ENCODE results near the gene LZTS2. TPM values are rescaled to one million over a fixed set of nuclear protein-coding genes. Genes with fewer than 3 reads are reported as not detected.

Gene LZTS2
- total RNA-seq, 1 experiment from 2014 or later, result 69.1 TPM

DNA sequence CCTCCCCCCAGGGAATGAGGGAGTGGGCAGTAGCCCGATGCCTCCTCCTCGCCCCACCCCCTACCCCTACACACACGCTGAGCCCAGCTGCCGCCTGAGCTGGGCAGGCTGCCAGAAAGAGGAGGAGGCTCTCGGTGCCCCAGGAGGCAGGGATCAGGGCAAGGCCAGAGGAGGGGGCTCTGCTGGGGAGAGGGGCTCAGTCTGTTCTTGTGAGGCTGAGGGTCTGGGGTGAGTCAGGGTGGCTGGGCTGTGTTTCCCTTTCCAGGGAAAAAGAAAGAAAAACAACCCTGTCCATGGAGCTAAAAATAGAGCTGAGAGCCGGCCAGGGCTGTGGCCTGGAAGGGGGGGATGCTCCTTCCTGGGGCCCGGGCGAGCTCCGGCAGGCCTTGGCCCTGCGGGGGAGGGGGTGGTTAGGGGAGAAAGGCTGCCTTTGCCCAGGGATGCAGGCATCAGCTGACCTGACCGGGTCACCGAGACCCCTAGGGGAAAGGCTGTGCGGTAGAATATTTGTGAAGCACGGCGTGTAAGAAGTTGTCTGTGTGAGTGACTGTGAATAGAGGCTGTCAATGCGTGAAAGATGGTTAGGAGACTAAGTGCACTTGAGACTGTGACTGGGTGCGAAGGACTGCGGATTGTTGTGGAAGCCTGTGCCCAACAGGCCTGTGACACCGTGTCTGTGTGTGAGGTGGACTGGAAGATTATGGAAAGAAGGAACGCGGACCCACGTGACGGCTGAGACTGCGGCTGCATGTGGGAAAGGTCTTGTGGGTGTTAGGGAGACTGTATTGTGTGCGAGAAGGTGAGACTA, 1.2 kb upstream of the LZTS2 start:
- no peak overlapping the region for H3T11ph ChIP-seq (ENCODE audit: low read length)
- H3K9me3 ChIP-seq (ENCODE audit: control insufficient read depth, low read depth, low read length), result no peaks in the 10 kb centered on the region
- no peak overlapping the region for H3K4ac ChIP-seq (ENCODE audit: low read depth, low read length)
- H3K4me2 ChIP-seq (ENCODE audit: insufficient read depth, insufficient read length, low read length), result peak overlapping the region; percentile 98
- H3K14ac ChIP-seq (ENCODE audit: insufficient read depth, low read length), result peak overlapping the region; percentile 49; the same call in 1 of the 2 replicates
- H3K79me1 ChIP-seq (ENCODE audit: insufficient read depth, low read depth, low read length, poor library complexity, severe bottlenecking), result no peaks in the 10 kb centered on the region
- Mint-ChIP-seq H3K4me1 (peaks cover 35 to 39% of the 10 kb centered on the region in 2 experiments), H3K27me3 (ENCODE audit: low read depth) (no peaks in the 10 kb centered on the region), H3K36me3 (ENCODE audit: insufficient read depth in 1 of 3, low read depth in 3 of 3) (peaks cover 19 to 28% (median 23%) of the 10 kb centered on the region in 3 experiments), H3K9me3 (no peaks in the 10 kb centered on the region; a peak in 2 of 5 replicates), H3K4me3 (peak overlapping the region; percentile 72 to 84), H3K27ac (peak overlapping the region; percentile 71 to 90 (median 89))
- H2BK5ac ChIP-seq (ENCODE audit: insufficient read length, low read length), result no peak overlapping the region
- peaks cover 2% of the 10 kb centered on the region; the same call in 1 of the 2 replicates for H3K4me1 ChIP-seq (ENCODE audit: insufficient read depth, low read length)
- H3K23ac ChIP-seq (ENCODE audit: insufficient read length, low read depth, low read length), result no peak overlapping the region
- H2BK120ac ChIP-seq (ENCODE audit: low read depth, low read length, poor library complexity, severe bottlenecking), result no peak overlapping the region
- no peak overlapping the region for H4K91ac ChIP-seq (ENCODE audit: insufficient read length, low read depth, low read length)
- peak; percentile 80 for DNase-seq
- H2AK5ac ChIP-seq (ENCODE audit: insufficient read length, low read length), result no peak overlapping the region
- H2BK15ac ChIP-seq (ENCODE audit: low read depth, low read length), result no peak overlapping the region
- WGBS (ENCODE audit: extremely low coverage, insufficient read length, low lambda C conversion rate), result no CpG with 5 or more reads among the region's 25 CpGs
- no peak overlapping the region for H2BK20ac ChIP-seq (ENCODE audit: low read depth, low read length, poor library complexity, severe bottlenecking)
- H3K27ac ChIP-seq (ENCODE audit: insufficient read length, low read depth, low read length), result peak overlapping the region; percentile 14
- H4K20me1 ChIP-seq (ENCODE audit: control insufficient read depth, insufficient read depth, insufficient read length), result no peaks in the 10 kb centered on the region
- H4K8ac ChIP-seq (replicated peaks; ENCODE audit: insufficient read length, low read depth, low read length), result no peak overlapping the region
- H3K18ac ChIP-seq (ENCODE audit: insufficient read length, low read depth, low read length), result peak overlapping the region; percentile 52
- H2AFZ ChIP-seq (ENCODE audit: low read length), result no peak overlapping the region
- H2BK12ac ChIP-seq (ENCODE audit: insufficient read length, low read depth, low read length), result no peak overlapping the region
- H3K79me2 ChIP-seq (ENCODE audit: insufficient read depth, low read length), result no peaks in the 10 kb centered on the region; the same call in 1 of the 2 replicates
- TF ChIP-seq, protein P1, sequence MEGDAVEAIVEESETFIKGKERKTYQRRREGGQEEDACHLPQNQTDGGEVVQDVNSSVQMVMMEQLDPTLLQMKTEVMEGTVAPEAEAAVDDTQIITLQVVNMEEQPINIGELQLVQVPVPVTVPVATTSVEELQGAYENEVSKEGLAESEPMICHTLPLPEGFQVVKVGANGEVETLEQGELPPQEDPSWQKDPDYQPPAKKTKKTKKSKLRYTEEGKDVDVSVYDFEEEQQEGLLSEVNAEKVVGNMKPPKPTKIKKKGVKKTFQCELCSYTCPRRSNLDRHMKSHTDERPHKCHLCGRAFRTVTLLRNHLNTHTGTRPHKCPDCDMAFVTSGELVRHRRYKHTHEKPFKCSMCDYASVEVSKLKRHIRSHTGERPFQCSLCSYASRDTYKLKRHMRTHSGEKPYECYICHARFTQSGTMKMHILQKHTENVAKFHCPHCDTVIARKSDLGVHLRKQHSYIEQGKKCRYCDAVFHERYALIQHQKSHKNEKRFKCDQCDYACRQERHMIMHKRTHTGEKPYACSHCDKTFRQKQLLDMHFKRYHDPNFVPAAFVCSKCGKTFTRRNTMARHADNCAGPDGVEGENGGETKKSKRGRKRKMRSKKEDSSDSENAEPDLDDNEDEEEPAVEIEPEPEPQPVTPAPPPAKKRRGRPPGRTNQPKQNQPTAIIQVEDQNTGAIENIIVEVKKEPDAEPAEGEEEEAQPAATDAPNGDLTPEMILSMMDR (conservative IDR thresholded peaks at IDR 0.05), result no peak
- peaks cover 33% of the 10 kb centered on the region for H3K23me2 ChIP-seq (ENCODE audit: insufficient read length, low read depth, low read length, poor library complexity, severe bottlenecking)
- no peak overlapping the region for H3K56ac ChIP-seq (ENCODE audit: insufficient read length, low read depth, low read length)
- H3K9ac ChIP-seq (ENCODE audit: extremely low read depth, insufficient read length, low read length), result peak overlapping the region; percentile 62
- no peak overlapping the region for H4K5ac ChIP-seq (ENCODE audit: insufficient read length, low read depth, low read length)
- no peaks in the 10 kb centered on the region for H3K27me3 ChIP-seq (ENCODE audit: insufficient read depth, low read length)
